A673 (cell line): ENCODE data around the gene VPS52.

Experiments used
- EZH2 ChIP-seq: fragments of 200-600 bp; sonication (generic); IDR thresholded peaks from 2 replicates; pipeline ENCODE4 v1.6.1; 2017; ENCODE audit warnings: borderline replicate concordance, low read depth, mild to moderate bottlenecking, mixed read lengths, antibody characterized with exemption, low read length; ENCODE audit not compliant: poor library complexity, severe bottlenecking
- TF ChIP-seq, protein P1 (sequence below): fragments of 300-800, 200-600 bp; sonication (generic); conservative IDR thresholded peaks from 2 replicates; pipeline ENCODE4 v1.5.1; 2017; ENCODE audit warnings: low read depth, mild to moderate bottlenecking, antibody characterized with exemption, low read length, moderate library complexity, mixed read lengths

DNA sequence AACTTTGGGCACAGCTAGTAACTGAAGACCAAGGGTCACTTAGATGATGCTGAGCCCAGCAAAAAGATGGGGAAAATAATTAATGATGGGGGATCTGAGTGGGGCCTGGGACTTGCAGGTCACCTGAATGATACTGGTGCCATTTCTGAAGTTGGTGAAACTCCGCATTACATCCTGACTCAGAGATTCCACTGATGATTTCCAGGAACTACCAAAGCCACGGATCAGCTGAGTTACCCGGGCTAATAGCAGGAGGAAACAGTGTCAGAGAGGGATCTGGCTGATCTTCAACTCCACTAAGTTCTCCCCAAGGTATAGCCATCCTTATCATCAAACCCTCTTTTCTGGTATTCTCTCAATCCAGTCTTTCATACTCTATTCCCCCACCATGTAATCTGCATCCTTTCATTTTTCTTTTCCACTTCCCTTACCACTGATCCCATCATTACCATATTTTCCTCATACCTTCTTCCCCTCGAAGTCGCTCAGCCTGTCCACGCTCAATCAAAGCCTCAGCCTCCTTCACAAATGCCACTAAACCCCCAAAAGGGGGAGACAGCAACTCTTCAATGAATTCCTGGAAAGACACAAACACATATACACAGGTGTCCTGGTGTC lies 20.2 kb downstream of the VPS52 start:
- TF ChIP-seq, protein P1, sequence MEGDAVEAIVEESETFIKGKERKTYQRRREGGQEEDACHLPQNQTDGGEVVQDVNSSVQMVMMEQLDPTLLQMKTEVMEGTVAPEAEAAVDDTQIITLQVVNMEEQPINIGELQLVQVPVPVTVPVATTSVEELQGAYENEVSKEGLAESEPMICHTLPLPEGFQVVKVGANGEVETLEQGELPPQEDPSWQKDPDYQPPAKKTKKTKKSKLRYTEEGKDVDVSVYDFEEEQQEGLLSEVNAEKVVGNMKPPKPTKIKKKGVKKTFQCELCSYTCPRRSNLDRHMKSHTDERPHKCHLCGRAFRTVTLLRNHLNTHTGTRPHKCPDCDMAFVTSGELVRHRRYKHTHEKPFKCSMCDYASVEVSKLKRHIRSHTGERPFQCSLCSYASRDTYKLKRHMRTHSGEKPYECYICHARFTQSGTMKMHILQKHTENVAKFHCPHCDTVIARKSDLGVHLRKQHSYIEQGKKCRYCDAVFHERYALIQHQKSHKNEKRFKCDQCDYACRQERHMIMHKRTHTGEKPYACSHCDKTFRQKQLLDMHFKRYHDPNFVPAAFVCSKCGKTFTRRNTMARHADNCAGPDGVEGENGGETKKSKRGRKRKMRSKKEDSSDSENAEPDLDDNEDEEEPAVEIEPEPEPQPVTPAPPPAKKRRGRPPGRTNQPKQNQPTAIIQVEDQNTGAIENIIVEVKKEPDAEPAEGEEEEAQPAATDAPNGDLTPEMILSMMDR: no peak
- TF ChIP-seq EZH2: no peak
